Colonic mucosa (tissue), 4 donors: ENCODE measurements around the gene TMEM129. TPM values are rescaled to one million over a fixed set of nuclear protein-coding genes. Genes with fewer than 3 reads are reported as not detected.
A peak's percentile ranks its signal among the peaks of the same experiment; 100 is the strongest.

ENCODE experiments used
- DNase-seq: peaks from one replicate; pipeline ENCODE4 v3.0.0-alpha.2; 2020
- H3K27ac ChIP-seq: fragments of 200-600 bp; one replicate; pipeline ENCODE4 v1.8.0; 2021
- H3K27me3 ChIP-seq: fragments of 200-600 bp; one replicate; pipeline ENCODE4 v1.8.0; 2021
- H3K36me3 ChIP-seq: fragments of 200-600 bp; one replicate; pipeline ENCODE4 v1.8.0; 2021
- H3K4me1 ChIP-seq: fragments of 200-600 bp; one replicate; pipeline ENCODE4 v1.8.0; 2021; ENCODE audit warnings: mild to moderate bottlenecking
- H3K4me3 ChIP-seq: fragments of 200-600 bp; one replicate; pipeline ENCODE4 v1.8.0; 2021
- H3K9ac ChIP-seq, 2 donors: one replicate each; pipeline ENCODE4 v1.7.0; 2013; ENCODE audit warnings: control low read depth in 2 of 2, low read depth in 2 of 2, low read length in 2 of 2
- H3K9me3 ChIP-seq: fragments of 200-600 bp; one replicate; pipeline ENCODE4 v1.8.0; 2021
- intact Hi-C: fragments of 100-400 bp; cut with DNase I; formaldehyde crosslinking; loops from one replicate; pipeline ENCODE4 v1.14.1; 2022
- total RNA-seq, 2 donors: library from RNA; stranded (reverse); fragmentation: NEBNext Ultra II Directional in 1 of 2; extraction: Animal tissue kit (Norgen Biotek cat#: 25700) in 1 of 2; gene quantifications; one replicate each; pipeline ENCODE4 v1.2.1, GENCODE V29; 2021
- TF ChIP-seq, protein P1 (sequence below): fragments of 200-600 bp; IDR thresholded peaks from one replicate; pipeline ENCODE4 v1.8.0; 2022; ENCODE audit warnings: antibody characterized with exemption, mild to moderate bottlenecking
- donor health status: healthy.
- donor health status: DM: no; HTN: no; CAD: no.
- donor health status: DM: no; HTN: no; CAD: no.

TMEM129 gene, protein sequence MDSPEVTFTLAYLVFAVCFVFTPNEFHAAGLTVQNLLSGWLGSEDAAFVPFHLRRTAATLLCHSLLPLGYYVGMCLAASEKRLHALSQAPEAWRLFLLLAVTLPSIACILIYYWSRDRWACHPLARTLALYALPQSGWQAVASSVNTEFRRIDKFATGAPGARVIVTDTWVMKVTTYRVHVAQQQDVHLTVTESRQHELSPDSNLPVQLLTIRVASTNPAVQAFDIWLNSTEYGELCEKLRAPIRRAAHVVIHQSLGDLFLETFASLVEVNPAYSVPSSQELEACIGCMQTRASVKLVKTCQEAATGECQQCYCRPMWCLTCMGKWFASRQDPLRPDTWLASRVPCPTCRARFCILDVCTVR
- total RNA-seq = 10 to 100 TPM; 37.9 to 53.2 TPM

DNA sequence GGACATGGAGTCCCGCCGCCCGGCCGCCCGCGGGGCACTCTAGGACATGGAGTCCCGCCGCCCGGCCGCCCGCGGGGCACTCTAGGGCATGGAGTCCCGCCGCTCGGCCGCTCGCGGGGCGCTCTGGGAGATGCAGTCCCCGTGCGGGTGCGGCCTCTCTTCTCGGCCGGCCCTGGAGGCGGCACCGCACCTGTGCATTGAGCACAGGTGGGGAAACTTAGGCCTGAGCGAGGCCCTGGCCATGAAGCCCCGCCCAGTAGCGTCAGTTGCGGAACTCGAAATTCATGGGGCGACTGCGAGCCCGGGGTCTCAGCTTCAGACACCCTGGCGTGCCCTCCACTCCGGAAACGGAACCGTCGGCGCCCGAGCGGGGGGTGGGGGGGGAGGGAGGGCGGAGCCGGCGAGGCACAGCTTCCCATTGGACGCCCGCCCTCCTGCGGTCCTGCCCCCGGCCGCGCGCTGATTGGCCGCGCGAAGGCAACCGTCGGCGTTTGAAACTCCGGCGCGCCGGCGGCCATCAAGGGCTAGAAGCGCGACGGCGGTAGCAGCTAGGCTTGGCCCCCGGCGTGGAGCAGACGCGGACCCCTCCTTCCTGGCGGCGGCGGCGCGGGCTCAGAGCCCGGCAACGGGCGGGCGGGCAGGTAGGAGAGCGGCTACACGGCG, at the start of gene TMEM129, which contains the start of gene TACC3:
TMEM129 (minus strand) TSS at position 321 of the 663 bp plus-strand sequence. CDS start 486 bp downstream, outside the sequence.
TACC3 (plus strand) TSS at position 519 of the 663 bp plus-strand sequence. CDS start 1,901 bp downstream, outside the sequence.
- Histone ChIP-seq H3K4me3 (peak within 1 kb of the TSS; percentile 87), H3K27me3 (no peaks in the 10 kb centered on the region), H3K9me3 (no peaks in the 10 kb centered on the region), H3K4me1 (peaks cover 20% of the 10 kb centered on the region), H3K9ac (peak within 1 kb of the TSS; percentile 94 to 98), H3K27ac (peak within 1 kb of the TSS; percentile 98), H3K36me3 (no peaks in the 10 kb centered on the region)
- intact Hi-C loops = loop anchor here (10.0 kb wide), 1 partner anchor 366 kb away; no protein-coding TSS in a partner anchor
- TF ChIP-seq, protein P1, sequence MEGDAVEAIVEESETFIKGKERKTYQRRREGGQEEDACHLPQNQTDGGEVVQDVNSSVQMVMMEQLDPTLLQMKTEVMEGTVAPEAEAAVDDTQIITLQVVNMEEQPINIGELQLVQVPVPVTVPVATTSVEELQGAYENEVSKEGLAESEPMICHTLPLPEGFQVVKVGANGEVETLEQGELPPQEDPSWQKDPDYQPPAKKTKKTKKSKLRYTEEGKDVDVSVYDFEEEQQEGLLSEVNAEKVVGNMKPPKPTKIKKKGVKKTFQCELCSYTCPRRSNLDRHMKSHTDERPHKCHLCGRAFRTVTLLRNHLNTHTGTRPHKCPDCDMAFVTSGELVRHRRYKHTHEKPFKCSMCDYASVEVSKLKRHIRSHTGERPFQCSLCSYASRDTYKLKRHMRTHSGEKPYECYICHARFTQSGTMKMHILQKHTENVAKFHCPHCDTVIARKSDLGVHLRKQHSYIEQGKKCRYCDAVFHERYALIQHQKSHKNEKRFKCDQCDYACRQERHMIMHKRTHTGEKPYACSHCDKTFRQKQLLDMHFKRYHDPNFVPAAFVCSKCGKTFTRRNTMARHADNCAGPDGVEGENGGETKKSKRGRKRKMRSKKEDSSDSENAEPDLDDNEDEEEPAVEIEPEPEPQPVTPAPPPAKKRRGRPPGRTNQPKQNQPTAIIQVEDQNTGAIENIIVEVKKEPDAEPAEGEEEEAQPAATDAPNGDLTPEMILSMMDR = no peak
- DNase-seq = peak; percentile 96

DNA sequence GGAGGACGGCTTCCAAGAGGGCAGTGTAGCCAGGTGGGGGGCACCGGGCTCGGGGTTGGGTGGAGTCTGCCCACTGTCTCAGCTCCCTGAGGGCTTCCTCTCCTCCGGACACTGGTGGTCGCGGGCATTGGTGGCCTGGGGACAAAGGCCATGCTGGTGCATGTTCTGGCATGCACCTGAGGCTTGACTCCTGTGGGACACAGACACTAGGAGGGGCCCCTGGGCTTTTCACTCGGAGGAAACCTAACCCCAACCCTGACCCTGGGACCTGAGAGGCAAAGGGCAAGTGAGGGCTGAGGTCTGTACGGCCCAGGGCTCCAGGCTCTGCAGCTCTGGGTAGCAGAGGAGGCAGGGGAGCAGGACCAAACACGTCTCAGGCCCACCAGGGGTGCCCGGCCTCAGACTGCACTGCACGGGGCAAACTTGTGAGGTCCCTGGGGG, 49.7 kb upstream of the TMEM129 start:
- Histone ChIP-seq H3K4me3 (no peak overlapping the region), H3K9ac (no peak overlapping the region), H3K9me3 (no peaks in the 10 kb centered on the region), H3K27me3 (peaks cover 30% of the 10 kb centered on the region), H3K4me1 (no peaks in the 10 kb centered on the region), H3K36me3 (no peaks in the 10 kb centered on the region), H3K27ac (no peak overlapping the region)
- intact Hi-C loops = no loop called here
- no peak for DNase-seq
- TF ChIP-seq, protein P1 = no peak

DNA sequence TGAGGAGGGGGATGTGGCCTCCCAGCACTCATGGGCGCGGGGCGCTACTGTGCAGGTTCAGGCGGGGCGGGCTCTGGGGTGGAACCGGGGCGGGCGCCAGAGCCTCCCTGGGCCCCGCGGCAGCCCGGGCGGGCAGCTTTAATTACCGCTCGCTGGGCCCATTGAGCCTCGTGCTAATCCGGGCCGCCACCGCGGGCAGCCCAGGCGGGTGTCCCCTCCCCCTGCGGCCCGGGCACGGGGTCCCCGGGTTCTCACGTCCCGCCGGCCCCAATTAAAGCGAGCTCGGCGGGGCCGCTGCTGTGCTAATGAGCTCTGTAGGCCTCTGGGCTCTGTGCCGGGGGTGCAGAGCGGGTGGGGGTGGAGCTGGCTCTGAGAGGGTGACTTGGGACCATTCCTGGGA, 49.1 kb upstream of the TMEM129 start:
- intact Hi-C loops = no loop called here
- TF ChIP-seq, protein P1 = no peak
- no peaks in the 10 kb centered on the region for H3K36me3 ChIP-seq
- no peak overlapping the region for H3K4me3 ChIP-seq
- DNase-seq = no peak
- no peaks in the 10 kb centered on the region for H3K9me3 ChIP-seq
- peaks cover 30% of the 10 kb centered on the region for H3K27me3 ChIP-seq
- no peak overlapping the region for H3K27ac ChIP-seq
- H3K9ac ChIP-seq = no peak overlapping the region
- H3K4me1 ChIP-seq = no peaks in the 10 kb centered on the region

- no peaks in the 10 kb centered on the region for H3K4me1 ChIP-seq
- H3K4me3 ChIP-seq = no peak overlapping the region
- intact Hi-C loops = no loop called here
- H3K36me3 ChIP-seq = no peaks in the 10 kb centered on the region
- TF ChIP-seq, protein P1 = no peak
- H3K27ac ChIP-seq = no peak overlapping the region
- peaks cover 35% of the 10 kb centered on the region for H3K27me3 ChIP-seq
- DNase-seq = no peak
- H3K9ac ChIP-seq = no peak overlapping the region
- no peaks in the 10 kb centered on the region for H3K9me3 ChIP-seq
Measured at GRCh38 chr4:1769692-1770091, 48.6 kb upstream of the TMEM129 start.

DNA sequence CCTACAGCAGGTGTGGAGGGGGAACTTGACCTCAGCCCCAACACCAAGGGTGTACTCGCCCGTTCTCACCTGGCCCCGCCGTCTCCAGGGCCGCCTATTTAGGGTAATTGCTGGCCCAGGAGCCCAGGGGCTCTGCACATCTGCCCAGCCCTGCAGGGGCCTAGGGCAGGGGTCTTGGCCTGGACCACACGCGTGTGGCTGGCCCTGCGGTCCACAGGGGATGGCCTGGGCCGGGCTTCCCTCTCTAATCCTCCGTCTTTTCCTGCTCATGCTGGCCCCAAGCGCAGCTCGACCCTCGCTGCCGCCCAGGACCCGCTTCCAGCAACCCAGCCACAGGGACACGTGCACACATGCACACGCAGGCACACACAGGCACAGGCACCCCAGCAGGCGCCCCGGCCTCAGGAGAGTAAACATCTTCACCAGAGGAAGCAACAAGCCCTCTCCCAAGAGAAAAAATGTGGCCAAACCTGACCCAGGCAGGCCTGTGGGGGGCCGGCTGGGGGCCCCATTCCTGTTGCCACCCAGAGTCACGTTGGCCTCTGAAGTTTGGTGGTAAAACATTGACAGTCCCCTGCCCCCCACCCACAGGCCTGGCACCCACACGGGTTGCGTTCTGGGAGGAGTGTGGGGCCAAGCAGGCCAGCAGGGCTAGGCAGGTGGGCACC, 47.4 kb upstream of the TMEM129 start:
- H3K4me3 ChIP-seq = no peak overlapping the region
- peaks cover 4% of the 10 kb centered on the region for H3K4me1 ChIP-seq
- TF ChIP-seq, protein P1 = no peak
- H3K27me3 ChIP-seq = peaks cover 46% of the 10 kb centered on the region
- no peak overlapping the region for H3K9ac ChIP-seq
- no peaks in the 10 kb centered on the region for H3K9me3 ChIP-seq
- H3K36me3 ChIP-seq = no peaks in the 10 kb centered on the region
- H3K27ac ChIP-seq = no peak overlapping the region
- intact Hi-C loops = no loop called here
- DNase-seq = no peak
